Diencephalon (tissue), 1 donor: ENCODE results near the gene PCDHB6. TPM values are rescaled to one million over a fixed set of nuclear protein-coding genes. Genes with fewer than 3 reads are reported as not detected.

Experiments used
- total RNA-seq: library from RNA; depleted of rRNA; stranded (reverse); fragments of >200 nt; gene quantifications from one replicate; pipeline ENCODE4 v1.2.3, GENCODE V29; 2014

PCDHB6 gene
- total RNA-seq: 4.2 TPM

GRCh38 chr5:141149812-141150211 lies at the start of gene PCDHB6:
PCDHB6 (plus strand) TSS chr5:141150057; CDS start chr5:141150258, 201 bp downstream.

GRCh38 chr5:141100243-141100805 lies 49.5 kb upstream of the PCDHB6 start, which contains the start of gene PCDHB3:
PCDHB3 (plus strand) TSS chr5:141100473; CDS start chr5:141100650, 177 bp downstream.

GRCh38 chr5:141121563-141121962 lies 28.3 kb upstream of the PCDHB6 start, which contains the start of gene PCDHB4:
PCDHB4 (plus strand) TSS chr5:141121818; CDS start chr5:141121999, 181 bp downstream.

GRCh38 chr5:141135030-141135717 lies 14.7 kb upstream of the PCDHB6 start, which contains the start of gene PCDHB5:
PCDHB5 (plus strand) TSS chr5:141135206; CDS start chr5:141135435, 229 bp downstream.

GRCh38 chr5:141172381-141173204 lies 22.7 kb downstream of the PCDHB6 start, which contains the start of gene PCDHB7:
PCDHB7 (plus strand) TSS chr5:141172644; CDS start chr5:141172836, 192 bp downstream.

GRCh38 chr5:141177577-141178191 lies 27.8 kb downstream of the PCDHB6 start, which contains the start of gene PCDHB8:
PCDHB8 (plus strand) TSS chr5:141177790; CDS start chr5:141178035, 245 bp downstream.

GRCh38 chr5:141182248-141182647 lies 32.4 kb downstream of the PCDHB6 start, which contains the start of gene PCDHB16:
PCDHB16 (plus strand) TSS chr5:141182387; CDS start chr5:141182560, 173 bp downstream.

GRCh38 chr5:141186897-141187512 lies 37.1 kb downstream of the PCDHB6 start, which contains the start of gene PCDHB9:
PCDHB9 (plus strand) TSS chr5:141187161; CDS start chr5:141187319, 158 bp downstream.

GRCh38 chr5:141192110-141192725 lies 42.4 kb downstream of the PCDHB6 start, which contains the start of gene PCDHB10:
PCDHB10 (plus strand) TSS chr5:141192353; CDS start chr5:141192553, 200 bp downstream.

GRCh38 chr5:141199359-141200235 lies 49.7 kb downstream of the PCDHB6 start, which contains the start of gene PCDHB11:
PCDHB11 (plus strand) TSS chr5:141199627; CDS start chr5:141199775, 148 bp downstream.

Other genes with a start within 250 kb of the PCDHB6 start
- 42.7 TPM for gene PCDHAC1, start 223.8 kb upstream of the PCDHB6 start, total RNA-seq
- 47.1 TPM for gene PCDHAC2, start 183.6 kb upstream of the PCDHB6 start, total RNA-seq
- gene PCDHB1, start 98.7 kb upstream of the PCDHB6 start, total RNA-seq: 0.46 TPM
- 12.7 TPM for gene PCDHB2, start 55.4 kb upstream of the PCDHB6 start, total RNA-seq
- gene PCDHB3, start 49.6 kb upstream of the PCDHB6 start, total RNA-seq: 13.6 TPM
- gene PCDHB4, start 28.2 kb upstream of the PCDHB6 start, total RNA-seq: 5.3 TPM
- 11.1 TPM for gene PCDHB5, start 14.9 kb upstream of the PCDHB6 start, total RNA-seq
- gene PCDHB7, start 22.6 kb downstream of the PCDHB6 start, total RNA-seq: 8.5 TPM
- 8.1 TPM for gene PCDHB8, start 27.7 kb downstream of the PCDHB6 start, total RNA-seq
- 5.8 TPM for gene PCDHB16, start 32.3 kb downstream of the PCDHB6 start, total RNA-seq
- 9.2 TPM for gene PCDHB9, start 37.1 kb downstream of the PCDHB6 start, total RNA-seq
- gene PCDHB10, start 42.3 kb downstream of the PCDHB6 start, total RNA-seq: 22.4 TPM
- gene PCDHB11, start 49.6 kb downstream of the PCDHB6 start, total RNA-seq: 14.8 TPM
- 15.5 TPM for gene PCDHB12, start 58.7 kb downstream of the PCDHB6 start, total RNA-seq
- 10.8 TPM for gene PCDHB13, start 63.9 kb downstream of the PCDHB6 start, total RNA-seq
- gene PCDHB14, start 73.3 kb downstream of the PCDHB6 start, total RNA-seq: 12.7 TPM
- gene PCDHB15, start 95.3 kb downstream of the PCDHB6 start, total RNA-seq: 22.6 TPM
- gene SLC25A2, start 154.0 kb downstream of the PCDHB6 start, total RNA-seq: 0.23 TPM
- 103 TPM for gene TAF7, start 170.7 kb downstream of the PCDHB6 start, total RNA-seq
- gene PCDHGA1, start 180.5 kb downstream of the PCDHB6 start, total RNA-seq: 4.2 TPM
- gene PCDHGA2, start 188.7 kb downstream of the PCDHB6 start, total RNA-seq: 8.5 TPM
- 7.2 TPM for gene PCDHGA3, start 193.8 kb downstream of the PCDHB6 start, total RNA-seq
- 10.4 TPM for gene PCDHGB1, start 200.0 kb downstream of the PCDHB6 start, total RNA-seq
- gene PCDHGA4, start 205.0 kb downstream of the PCDHB6 start, total RNA-seq: 12.5 TPM
- gene PCDHGB2, start 209.9 kb downstream of the PCDHB6 start, total RNA-seq: 7.6 TPM
- gene PCDHGA5, start 214.1 kb downstream of the PCDHB6 start, total RNA-seq: 7.2 TPM
- 9.2 TPM for gene PCDHGB3, start 220.2 kb downstream of the PCDHB6 start, total RNA-seq
- gene PCDHGA6, start 223.8 kb downstream of the PCDHB6 start, total RNA-seq: 11.3 TPM
- gene PCDHGA7, start 232.7 kb downstream of the PCDHB6 start, total RNA-seq: 7.6 TPM
- gene PCDHGB4, start 237.6 kb downstream of the PCDHB6 start, total RNA-seq: 14.8 TPM
- 6.9 TPM for gene PCDHGA8, start 242.6 kb downstream of the PCDHB6 start, total RNA-seq
- 24.0 TPM for gene PCDHGB5, start 247.9 kb downstream of the PCDHB6 start, total RNA-seq